H1 (cell line): ENCODE measurements around the gene KRT76. TPM values are rescaled to one million over a fixed set of nuclear protein-coding genes. Genes with fewer than 3 reads are reported as not detected.

ENCODE experiments used
- CTCF ChIA-PET: fragments of 300-600 bp; sonication (Branson Sonifier 250); formaldehyde crosslinking; loops from one replicate; lab custom pipeline; 2021; ENCODE audit not compliant: partially characterized antibody; lab: Charles Lee
- POLR2A ChIA-PET: fragments of 300-600 bp; sonication (Branson Sonifier 250); formaldehyde crosslinking; loops from one replicate; lab custom pipeline; 2021; ENCODE audit warnings: inconsistent platforms; ENCODE audit not compliant: partially characterized antibody; lab: Charles Lee
- DNase-seq, 2 experiments: peaks; one replicate each; pipeline versions ENCODE4 v3.0.0 to v3.0.0-alpha.2; 2010 to 2022; ENCODE audit warnings: low spot score in 2 of 2, low read depth in 1 of 2, mixed read lengths in 1 of 2
- FAIRE-seq: peaks from 2 replicates; lab custom pipeline; 2011; peaks lifted over from hg19 to GRCh38; lab: Jason Lieb, UNC
- H2AFZ ChIP-seq: 2 replicates; pipeline ENCODE4 v1.8.1; 2012; ENCODE audit warnings: low read length, inconsistent platforms
- H2AK5ac ChIP-seq: 2 replicates; pipeline ENCODE4 v1.6.1; 2013; ENCODE audit warnings: low read depth, low read length
- H2BK120ac ChIP-seq: replicated peaks from 2 replicates; pipeline ENCODE3; 2013; ENCODE audit warnings: low read depth, low read length, inconsistent platforms
- H2BK12ac ChIP-seq: 2 replicates; pipeline ENCODE4 v1.6.1; 2013; ENCODE audit warnings: low read depth, low read length
- H2BK15ac ChIP-seq: 2 replicates; pipeline ENCODE4 v1.6.1; 2013; ENCODE audit warnings: low read length
- H2BK20ac ChIP-seq: 2 replicates; pipeline ENCODE4 v1.6.1; 2013; ENCODE audit warnings: low read length
- H2BK5ac ChIP-seq: 2 replicates; pipeline ENCODE4 v1.6.1; 2013; ENCODE audit warnings: low read depth, low read length
- H3K14ac ChIP-seq: 2 replicates; pipeline ENCODE4 v1.6.1; 2013; ENCODE audit warnings: inconsistent platforms; ENCODE audit not compliant: insufficient read length
- H3K18ac ChIP-seq: 2 replicates; pipeline ENCODE4 v1.6.1; 2013; ENCODE audit warnings: low read length; ENCODE audit errors: extremely low read depth
- H3K23ac ChIP-seq: 2 replicates; pipeline ENCODE4 v1.6.1; 2013; ENCODE audit warnings: inconsistent platforms; ENCODE audit not compliant: insufficient read length
- H3K23me2 ChIP-seq: 2 replicates; pipeline ENCODE4 v1.6.1; 2013; ENCODE audit warnings: low read depth, low read length
- H3K27ac ChIP-seq: 2 replicates; pipeline ENCODE4 v1.6.1; 2011; ENCODE audit warnings: low read depth, low read length, inconsistent platforms
- H3K27me3 ChIP-seq, 4 experiments: replicated peaks in 1 of 4; 1 replicate in 1 of 4; 2 replicates in 3 of 4; pipeline versions ENCODE4 v1.6.1 to v1.8.1; 2011 to 2013; ENCODE audit warnings: low read length in 3 of 4, mild to moderate bottlenecking in 3 of 4, inconsistent platforms in 2 of 4, mixed read lengths in 2 of 4, moderate library complexity in 1 of 4; ENCODE audit not compliant: control insufficient read depth in 3 of 4, insufficient read depth in 3 of 4; ENCODE audit errors: extremely low read depth in 1 of 4
- H3K36me3 ChIP-seq, 4 experiments: 2 replicates each; pipeline versions ENCODE4 v1.6.1 to v1.8.1; 2011 to 2013; ENCODE audit warnings: mild to moderate bottlenecking in 4 of 4, low read length in 3 of 4, moderate library complexity in 2 of 4, control low read depth in 1 of 4, inconsistent platforms in 1 of 4; ENCODE audit not compliant: insufficient read depth in 4 of 4, control insufficient read depth in 2 of 4
- H3K4ac ChIP-seq: replicated peaks from 2 replicates; pipeline ENCODE3; 2013; ENCODE audit warnings: low read length, low read depth, mixed read lengths, inconsistent platforms; ENCODE audit not compliant: insufficient read length
- H3K4me1 ChIP-seq, 4 experiments: replicated peaks in 1 of 4; 1 replicate in 1 of 4; 2 replicates in 3 of 4; pipeline versions ENCODE4 v1.6.1 to v1.8.1; 2011 to 2013; ENCODE audit warnings: low read length in 3 of 4, inconsistent platforms in 2 of 4, mixed read lengths in 1 of 4; ENCODE audit not compliant: insufficient read depth in 4 of 4, control insufficient read depth in 3 of 4
- H3K4me2 ChIP-seq, 2 experiments: 2 replicates each; pipeline versions ENCODE4 v1.6.1 to v1.8.1; 2011 to 2013; ENCODE audit warnings: low read depth in 2 of 2, low read length in 2 of 2, control low read depth in 1 of 2, inconsistent platforms in 1 of 2, mild to moderate bottlenecking in 1 of 2; ENCODE audit not compliant: insufficient read depth in 1 of 2
- H3K4me3 ChIP-seq, 4 experiments: fragments of 200-600, 300-600 bp in 1 of 4; sonication (generic), shearing (Covaris generic), sonication (Bioruptor Twin) in 1 of 4; 2 replicates each; pipeline versions ENCODE4 v1.5.1 to v1.8.1; 2011 to 2016; ENCODE audit warnings: low read length in 4 of 4, low read depth in 3 of 4, control low read depth in 2 of 4, inconsistent platforms in 2 of 4, mild to moderate bottlenecking in 2 of 4, mixed read lengths in 1 of 4, moderate library complexity in 1 of 4; ENCODE audit not compliant: insufficient read depth in 2 of 4; ENCODE audit errors: extremely low read depth in 1 of 4
- H3K56ac ChIP-seq: replicated peaks from 2 replicates; pipeline ENCODE3; 2013; ENCODE audit warnings: low read depth, mild to moderate bottlenecking, mixed read lengths, low read length, inconsistent platforms; ENCODE audit not compliant: insufficient read length
- H3K79me1 ChIP-seq: 2 replicates; pipeline ENCODE4 v1.6.1; 2013; ENCODE audit warnings: low read depth, low read length, control low read depth
- H3K79me2 ChIP-seq, 2 experiments: 2 replicates each; pipeline versions ENCODE4 v1.6.1 to v1.8.1; 2012 to 2013; ENCODE audit warnings: low read length in 2 of 2, mild to moderate bottlenecking in 2 of 2, inconsistent platforms in 1 of 2; ENCODE audit not compliant: insufficient read depth in 2 of 2, control insufficient read depth in 1 of 2
- H3K9ac ChIP-seq, 4 experiments: replicated peaks in 1 of 4; 1 replicate in 1 of 4; 2 replicates in 3 of 4; pipeline versions ENCODE4 v1.6.1 to v1.8.1; 2011 to 2013; ENCODE audit warnings: low read depth in 3 of 4, low read length in 3 of 4, control low read depth in 2 of 4, mild to moderate bottlenecking in 2 of 4, moderate library complexity in 2 of 4, inconsistent platforms in 1 of 4; ENCODE audit errors: extremely low read depth in 1 of 4
- H3K9me3 ChIP-seq, 2 experiments: 2 replicates each; pipeline versions ENCODE4 v1.6.1 to v1.8.1; 2012 to 2013; ENCODE audit warnings: mild to moderate bottlenecking in 2 of 2, moderate library complexity in 2 of 2, control low read depth in 1 of 2, inconsistent platforms in 1 of 2, low read depth in 1 of 2, low read length in 1 of 2, mixed read lengths in 1 of 2; ENCODE audit not compliant: insufficient read depth in 2 of 2
- H4K20me1 ChIP-seq, 2 experiments: replicated peaks in 1 of 2; 2 replicates each; pipeline versions ENCODE3 to v1.8.1; 2011 to 2013; ENCODE audit warnings: inconsistent platforms in 2 of 2, low read length in 2 of 2, mild to moderate bottlenecking in 1 of 2; ENCODE audit not compliant: insufficient read depth in 2 of 2, control insufficient read depth in 1 of 2
- H4K5ac ChIP-seq: 2 replicates; pipeline ENCODE4 v1.6.1; 2013; ENCODE audit warnings: low read length, low read depth, mixed read lengths, inconsistent platforms; ENCODE audit not compliant: insufficient read length
- H4K8ac ChIP-seq: 2 replicates; pipeline ENCODE4 v1.8.0; 2013; ENCODE audit warnings: mild to moderate bottlenecking, moderate library complexity, low read length, inconsistent platforms; ENCODE audit not compliant: insufficient read depth; ENCODE audit errors: extremely low read depth
- H4K91ac ChIP-seq: replicated peaks from 2 replicates; pipeline ENCODE3; 2013; ENCODE audit warnings: low read length, mixed read lengths, inconsistent platforms; ENCODE audit not compliant: insufficient read length
- GABPA ChIP-seq: IDR thresholded peaks from 2 replicates; pipeline ENCODE4 v1.6.1; 2011; ENCODE audit warnings: mild to moderate bottlenecking, low read length, moderate library complexity, borderline replicate concordance; ENCODE audit not compliant: insufficient read depth
- NRF1 ChIP-seq: IDR thresholded peaks from 2 replicates; pipeline ENCODE4 v1.6.1; 2011; ENCODE audit warnings: mild to moderate bottlenecking, low read depth, low read length, improper control_type of control experiment
- SIRT6 ChIP-seq: IDR thresholded peaks from one replicate; pipeline ENCODE4 v1.7.1; 2012; ENCODE audit warnings: low read length, inconsistent platforms
- WGBS, 2 experiments: shearing (Covaris generic) in 1 of 2; methylation state at CpG; one replicate each; pipeline versions ENCODE4 v1.1.6 to v1.1.7; 2013 to 2015; ENCODE audit warnings: low lambda C conversion rate in 2 of 2, mixed read lengths in 2 of 2, inconsistent platforms in 1 of 2, low coverage in 1 of 2, missing lambda C conversion rate in 1 of 2; ENCODE audit not compliant: insufficient replicate concordance in 2 of 2, insufficient coverage in 1 of 2, insufficient read length in 1 of 2; ENCODE audit errors: extremely low coverage in 1 of 2, missing lambda C conversion rate in 1 of 2; 5-methylcytosine and 5-hydroxymethylcytosine counted together
- polyA plus RNA-seq, 7 experiments: library from polyadenylated mRNA; depleted of rRNA in 3 of 7; stranded (reverse) in 5 of 7; unstranded in 2 of 7; fragments of >200 nt in 5 of 7; fragments of 200-250 nt in 2 of 7; gene quantifications; 1 replicate in 5 of 7; 2 replicates in 1 of 7; 4 replicates in 1 of 7; pipeline versions ENCODE4 v1.2.1 to v1.2.3, GENCODE V29; 2011 to 2013; ENCODE audit warnings: missing spikeins in 2 of 7, mixed read lengths in 2 of 7
- total RNA-seq: library from RNA; stranded (reverse); fragmentation: NEBNext Ultra II Directional; extraction: Animal tissue kit (Norgen Biotek cat#: 25700); gene quantifications from 2 replicates; pipeline ENCODE4 v1.2.1, GENCODE V29; 2021
- TF ChIP-seq, protein P1 (sequence below): IDR thresholded peaks from 2 replicates; pipeline ENCODE4 v1.6.1; 2012; ENCODE audit warnings: inconsistent platforms
- TF ChIP-seq, protein P2 (sequence below): IDR thresholded peaks from 2 replicates; pipeline ENCODE4 v1.6.1; 2011; ENCODE audit warnings: low read depth, mild to moderate bottlenecking, low read length; ENCODE audit not compliant: insufficient read depth

Gene KRT76
- total and polyA plus RNA-seq, 2 of the 8 experiments (the other 6 are each of a cell fraction or from before 2014, with no cell fraction given) = not detected

DNA sequence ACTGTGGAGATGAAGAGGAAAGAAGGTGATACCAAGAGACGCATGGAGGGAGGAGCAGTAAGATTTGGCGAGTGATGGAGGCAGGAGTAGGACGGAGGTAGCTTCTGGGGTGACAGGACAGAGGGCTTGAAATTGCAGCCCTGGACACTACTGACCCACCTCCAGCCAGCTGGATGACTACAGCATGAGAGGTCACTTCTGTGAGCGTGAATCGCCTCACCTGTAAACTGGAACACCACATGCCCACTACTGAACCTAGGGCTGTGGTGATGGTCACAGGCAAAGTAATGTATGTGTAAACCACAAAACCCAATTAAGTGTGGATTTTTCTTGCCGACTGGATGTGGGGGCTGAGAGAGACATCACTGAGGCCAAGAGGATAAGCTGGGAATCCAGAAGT, 43.4 kb upstream of the KRT76 start:
- no peak overlapping the region for H3K4me2 ChIP-seq
- no peaks in the 10 kb centered on the region for H3K79me2 ChIP-seq
- H3K14ac ChIP-seq = no peak overlapping the region
- H3K27me3 ChIP-seq = 0 out of 7 replicates have a peak, but pooled peaks cover 0 to 2% (median 0%) of the 10 kb centered on the region in 4 experiments
- H2BK20ac ChIP-seq = no peak overlapping the region
- H3K36me3 ChIP-seq = no peaks in the 10 kb centered on the region
- FAIRE-seq (no peak), DNase-seq (no peak)
- H3K79me1 ChIP-seq = no peaks in the 10 kb centered on the region
- H3K23ac ChIP-seq = no peak overlapping the region
- 86% methylated on average over 6 of the region's 6 CpGs; no CpG with 5 or more reads in 1 of the 2 experiments for WGBS, 2 experiments
- no peak overlapping the region; the same call in 1 of the 2 replicates for H4K8ac ChIP-seq
- H2AFZ ChIP-seq = no peak overlapping the region
- H3K9me3 ChIP-seq = no peaks in the 10 kb centered on the region
- H4K20me1 ChIP-seq = no peaks in the 10 kb centered on the region
- H3K27ac ChIP-seq = no peak overlapping the region
- H3K9ac ChIP-seq = no peak overlapping the region
- H2BK15ac ChIP-seq = no peak overlapping the region
- H2BK5ac ChIP-seq = no peak overlapping the region
- no peak overlapping the region for H3K18ac ChIP-seq
- no peak overlapping the region for H2BK12ac ChIP-seq
- H3K4ac ChIP-seq = no peak overlapping the region
- no peak overlapping the region for H4K91ac ChIP-seq
- H3K4me1 ChIP-seq = no peaks in the 10 kb centered on the region
- ChIA-PET CTCF (interaction anchor here (0.9 to 2.0 kb wide), 9 partner anchors 19 to 541 kb away, joined by 3 to 7 read pairs (median 3); no protein-coding TSS in a partner anchor), POLR2A (no interaction called here)
- H2AK5ac ChIP-seq = no peak overlapping the region
- H4K5ac ChIP-seq = no peak overlapping the region
- no peak overlapping the region for H3K4me3 ChIP-seq
- no peak overlapping the region for H2BK120ac ChIP-seq
- no peaks in the 10 kb centered on the region for H3K23me2 ChIP-seq
- no peak overlapping the region for H3K56ac ChIP-seq
- TF ChIP-seq NRF1 (no peak), SIRT6 (no peak), GABPA (no peak)
- TF ChIP-seq, protein P1, sequence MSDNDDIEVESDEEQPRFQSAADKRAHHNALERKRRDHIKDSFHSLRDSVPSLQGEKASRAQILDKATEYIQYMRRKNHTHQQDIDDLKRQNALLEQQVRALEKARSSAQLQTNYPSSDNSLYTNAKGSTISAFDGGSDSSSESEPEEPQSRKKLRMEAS = no peak
- TF ChIP-seq, protein P2, sequence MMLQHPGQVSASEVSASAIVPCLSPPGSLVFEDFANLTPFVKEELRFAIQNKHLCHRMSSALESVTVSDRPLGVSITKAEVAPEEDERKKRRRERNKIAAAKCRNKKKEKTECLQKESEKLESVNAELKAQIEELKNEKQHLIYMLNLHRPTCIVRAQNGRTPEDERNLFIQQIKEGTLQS = no peak
